Colon (tissue), 2 donors: ENCODE data around the gene ZSCAN16.
"Not testable (repeated sequence)": the region's sequence is repeated elsewhere in the genome, so short reads cannot be mapped to it uniquely, and the experiment has no call there.

Experiments
- FAIRE-seq: peaks from 2 replicates; lab custom pipeline; 2012; peaks lifted over from hg19 to GRCh38; lab: Jason Lieb, UNC
- donor health status: control.
- donor health status: control.

ZSCAN16 gene

DNA sequence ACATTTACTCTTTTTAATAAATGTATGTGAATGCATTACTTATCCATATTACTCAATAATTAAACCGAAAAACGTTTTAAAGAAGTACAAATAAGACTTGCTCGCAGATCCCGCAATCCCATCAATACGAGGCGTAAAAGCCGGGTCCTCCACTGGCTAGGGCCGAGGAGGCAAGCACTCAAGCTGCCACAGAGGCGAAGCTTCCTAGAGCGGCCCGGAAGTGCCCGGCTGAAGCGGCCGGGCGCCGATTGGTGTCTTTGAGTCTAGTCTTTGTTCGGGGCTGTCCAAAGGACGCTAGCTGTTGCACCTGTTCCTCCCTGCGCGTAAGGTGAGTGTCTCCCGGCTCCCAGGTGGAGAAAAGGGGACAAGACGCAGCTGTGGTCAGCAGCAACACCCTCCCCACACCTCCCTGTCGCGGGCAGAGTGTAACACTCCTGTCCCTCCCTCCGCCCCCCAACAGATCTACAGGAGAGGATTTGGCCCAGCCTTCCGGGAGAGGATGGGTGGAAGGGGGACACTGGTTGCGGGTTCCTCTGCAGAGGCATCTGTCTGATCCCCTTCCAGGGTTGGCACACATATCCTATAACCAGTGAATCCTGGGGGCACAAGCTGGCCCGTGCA lies at the start of gene ZSCAN16:
TSS of gene ZSCAN16 (plus strand) at position 260 of the 621 bp plus-strand sequence. CDS start 835 bp downstream, outside the sequence.
- peak; percentile 5 for FAIRE-seq

- FAIRE-seq: no peak
Measured at GRCh38 chr6:28078050-28078449, 46.4 kb upstream of the ZSCAN16 start.

DNA sequence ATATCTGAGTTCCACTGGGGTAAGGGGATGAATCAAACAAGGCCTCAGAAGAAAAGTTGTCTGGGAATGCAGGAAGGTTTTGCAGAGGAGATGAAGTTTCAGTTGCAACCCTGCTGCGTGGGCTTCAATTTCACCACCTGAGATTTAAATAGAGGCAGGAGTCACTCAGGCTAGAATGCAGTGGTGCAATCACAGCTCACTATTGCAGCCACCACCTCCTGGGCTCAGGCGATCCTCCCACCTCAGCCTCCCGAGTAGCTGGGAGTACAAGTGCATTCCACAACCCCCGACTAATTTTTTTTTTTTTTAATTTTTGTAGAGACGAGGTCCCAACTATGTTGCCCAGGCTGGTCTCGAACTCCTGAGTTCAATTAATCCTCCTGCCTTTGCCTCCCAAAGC lies 45.6 kb upstream of the ZSCAN16 start:
- no peak for FAIRE-seq

- FAIRE-seq: not testable (repeated sequence)
Measured at GRCh38 chr6:28080381-28080630, 44.1 kb upstream of the ZSCAN16 start, which contains the start of gene ZNF165. ZNF165 (plus strand) TSS chr6:28080568; CDS start chr6:28085481, 4,913 bp downstream.

DNA sequence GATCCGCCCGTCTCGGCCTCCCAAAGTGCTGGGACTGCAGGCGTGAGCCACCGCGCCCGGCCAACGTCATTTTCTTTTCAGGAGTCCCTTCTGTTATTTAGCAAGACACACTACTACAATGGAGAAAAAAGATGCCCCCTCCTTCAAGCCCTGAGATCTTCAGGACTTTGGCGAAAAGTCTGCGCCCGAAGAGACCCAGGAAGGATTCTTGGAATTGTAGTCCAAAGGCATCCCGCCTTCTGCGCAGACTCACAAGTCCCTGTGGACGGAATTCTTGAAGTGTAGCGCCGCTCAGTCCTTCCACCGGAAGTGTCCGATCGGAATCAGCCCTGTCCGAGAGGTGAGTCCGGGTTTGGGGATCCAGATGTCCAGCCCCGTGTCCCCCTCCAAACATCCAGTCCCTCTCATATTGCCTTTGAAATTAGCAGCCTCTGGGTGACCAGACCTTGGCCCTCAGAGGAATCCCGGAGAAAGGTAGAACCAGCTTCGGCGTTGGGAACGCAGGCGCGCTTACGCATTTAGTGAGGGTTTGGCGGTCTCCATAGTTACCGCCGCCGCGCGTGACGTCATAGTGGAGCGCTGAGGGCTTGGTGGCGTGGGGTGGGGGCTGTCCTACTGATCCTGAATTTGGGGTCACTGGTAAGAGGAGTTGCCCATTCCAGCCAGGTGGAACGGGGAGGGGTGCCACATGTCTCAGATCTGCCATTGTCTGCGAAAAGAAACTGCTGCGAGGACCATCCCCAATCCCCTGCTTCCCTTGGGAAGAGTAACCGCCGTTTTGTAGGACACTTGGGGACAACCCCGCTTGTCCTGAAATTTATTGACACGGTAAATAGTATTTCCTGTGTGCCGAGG lies 43.6 kb upstream of the ZSCAN16 start:
- FAIRE-seq: no peak

DNA sequence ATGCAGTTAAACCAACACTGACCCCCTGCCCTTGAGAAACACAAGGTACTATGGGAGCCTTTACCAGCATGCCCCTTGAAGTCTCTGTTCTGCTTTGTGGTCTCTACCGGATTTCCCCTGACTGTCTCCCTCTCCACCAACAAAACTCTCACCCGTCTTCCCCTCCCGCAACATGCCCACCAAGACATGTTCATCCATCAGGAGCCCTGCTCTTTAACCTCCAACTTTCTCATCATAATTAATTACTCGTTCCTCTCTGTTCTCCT lies 43.0 kb upstream of the ZSCAN16 start:
- FAIRE-seq: no peak

- FAIRE-seq: no peak
Measured at GRCh38 chr6:28082939-28083338, 41.5 kb upstream of the ZSCAN16 start.

DNA sequence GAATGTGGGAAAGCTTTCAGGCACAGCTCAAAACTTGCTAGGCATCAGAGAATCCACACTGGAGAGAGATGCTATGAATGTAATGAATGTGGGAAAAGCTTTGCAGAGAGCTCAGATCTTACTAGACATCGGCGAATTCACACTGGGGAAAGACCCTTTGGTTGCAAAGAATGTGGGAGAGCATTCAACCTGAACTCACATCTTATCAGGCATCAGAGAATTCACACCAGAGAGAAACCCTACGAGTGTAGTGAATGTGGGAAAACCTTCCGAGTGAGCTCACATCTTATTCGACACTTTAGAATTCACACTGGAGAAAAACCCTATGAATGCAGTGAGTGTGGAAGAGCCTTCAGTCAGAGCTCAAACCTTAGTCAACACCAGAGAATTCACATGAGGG lies 35.4 kb upstream of the ZSCAN16 start:
- no peak for FAIRE-seq

DNA sequence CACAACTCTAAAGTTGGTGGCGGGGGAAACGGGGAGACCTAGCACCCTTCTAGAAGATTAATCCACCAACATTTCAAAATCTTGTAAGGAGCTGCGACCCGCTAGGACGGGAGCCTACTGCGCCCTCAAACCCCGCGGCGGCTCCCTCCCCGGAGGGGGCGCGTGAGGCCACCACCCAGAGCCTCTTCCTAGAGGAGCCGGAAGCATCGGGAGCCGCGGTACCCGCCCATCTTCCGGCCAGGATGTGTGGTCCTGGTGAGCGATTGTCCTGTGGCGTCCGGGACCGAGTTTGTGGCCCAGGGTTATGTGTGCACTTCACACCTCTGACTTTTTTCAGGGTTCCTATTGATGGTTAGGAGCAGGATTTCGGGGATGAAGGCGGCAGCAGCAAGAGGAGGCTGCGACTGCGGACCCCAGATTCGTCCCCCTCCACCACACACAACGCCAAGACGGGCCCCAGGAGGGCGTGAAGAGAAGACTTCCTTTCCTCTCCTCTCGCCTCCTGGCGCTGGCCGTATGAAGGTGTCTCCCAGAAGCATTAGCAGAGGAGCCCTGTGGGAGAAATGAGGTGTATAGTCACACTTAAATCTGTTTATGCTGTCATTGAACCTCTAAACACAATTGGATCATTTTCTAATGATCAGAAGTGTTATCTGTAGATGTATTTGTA lies 33.4 kb upstream of the ZSCAN16 start:
- no peak for FAIRE-seq

GRCh38 chr6:28102222-28102621 lies 22.2 kb upstream of the ZSCAN16 start:
- not testable (repeated sequence) for FAIRE-seq

DNA sequence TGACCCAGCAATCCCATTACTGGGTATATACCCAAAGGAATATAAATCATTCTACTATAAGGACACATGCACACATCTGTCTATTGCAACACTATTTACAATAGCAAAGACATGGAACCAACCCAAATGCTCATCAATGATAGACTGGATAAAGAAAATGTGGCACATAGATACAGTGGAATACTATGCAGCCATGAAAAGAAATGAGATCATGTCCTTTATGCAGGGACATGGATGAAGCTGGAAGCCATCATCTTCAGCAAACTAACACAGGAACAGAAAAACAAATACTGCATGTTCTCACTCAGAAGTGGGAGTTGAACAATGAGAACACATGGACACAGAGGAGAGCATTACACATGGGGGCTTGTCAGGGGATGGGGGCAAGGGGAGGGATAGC lies 21.7 kb upstream of the ZSCAN16 start:
- not testable (repeated sequence) for FAIRE-seq

- no peak for FAIRE-seq
Measured at GRCh38 chr6:28104392-28105244, 19.8 kb upstream of the ZSCAN16 start.

DNA sequence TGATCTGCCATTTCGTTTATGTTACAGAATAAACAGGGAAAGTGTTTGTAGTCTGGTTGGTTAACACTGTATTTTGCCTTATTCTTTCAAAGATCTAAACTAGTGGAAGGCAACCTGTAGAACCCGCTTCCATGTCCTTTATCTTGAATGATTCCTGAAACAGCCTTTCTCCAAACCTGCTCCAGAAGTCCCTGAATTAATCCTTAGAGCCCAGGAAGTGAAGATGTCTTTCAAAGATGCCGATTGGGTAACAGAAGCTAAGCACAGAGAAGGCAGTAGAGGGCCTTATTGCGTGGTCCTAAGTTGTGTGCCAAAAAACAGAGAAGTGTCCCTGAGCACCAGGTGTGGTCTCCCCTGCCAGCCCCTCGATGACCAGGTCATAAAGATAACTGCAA lies 19.2 kb upstream of the ZSCAN16 start:
- FAIRE-seq: no peak

DNA sequence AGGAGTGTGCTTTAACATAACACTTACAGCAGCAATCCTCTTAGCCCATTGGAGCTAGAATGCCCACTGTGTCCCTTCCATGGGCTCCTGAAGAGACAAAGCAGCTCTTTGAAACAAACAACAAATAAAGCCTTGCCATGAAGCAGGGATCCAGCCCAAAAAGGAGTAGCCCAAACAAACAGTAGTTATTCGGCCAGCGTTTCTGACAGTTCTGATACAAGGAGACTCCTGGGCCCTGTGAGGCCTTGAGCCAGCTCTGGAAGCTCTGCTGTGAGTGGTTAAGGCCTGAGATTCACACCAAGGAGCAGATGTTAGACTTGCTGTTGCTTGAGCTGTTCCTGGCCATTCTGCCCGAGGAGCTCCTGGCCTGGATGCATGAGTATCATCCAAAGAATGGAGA lies 16.9 kb upstream of the ZSCAN16 start:
- no peak for FAIRE-seq

DNA sequence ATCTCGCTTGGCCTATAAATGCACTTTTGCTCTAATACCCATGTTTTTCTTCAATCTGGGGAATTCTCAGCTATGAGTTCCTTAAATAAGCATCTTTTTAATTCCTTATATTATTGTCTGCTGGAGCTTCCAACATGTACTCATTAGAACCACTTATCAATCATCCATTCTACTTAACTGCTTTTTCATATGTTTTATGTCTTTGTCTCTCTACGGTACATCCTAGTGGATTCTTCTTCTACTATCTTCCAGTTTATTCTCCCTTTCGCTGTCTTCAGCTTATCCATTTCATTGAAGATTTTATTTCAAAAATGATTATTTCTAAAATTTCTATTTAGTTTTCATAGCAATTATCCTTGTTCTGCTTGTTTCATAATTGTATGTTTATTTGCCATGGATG lies 12.4 kb upstream of the ZSCAN16 start:
- no peak for FAIRE-seq

GRCh38 chr6:28115799-28116198 lies 8.6 kb upstream of the ZSCAN16 start:
- FAIRE-seq: no peak

DNA sequence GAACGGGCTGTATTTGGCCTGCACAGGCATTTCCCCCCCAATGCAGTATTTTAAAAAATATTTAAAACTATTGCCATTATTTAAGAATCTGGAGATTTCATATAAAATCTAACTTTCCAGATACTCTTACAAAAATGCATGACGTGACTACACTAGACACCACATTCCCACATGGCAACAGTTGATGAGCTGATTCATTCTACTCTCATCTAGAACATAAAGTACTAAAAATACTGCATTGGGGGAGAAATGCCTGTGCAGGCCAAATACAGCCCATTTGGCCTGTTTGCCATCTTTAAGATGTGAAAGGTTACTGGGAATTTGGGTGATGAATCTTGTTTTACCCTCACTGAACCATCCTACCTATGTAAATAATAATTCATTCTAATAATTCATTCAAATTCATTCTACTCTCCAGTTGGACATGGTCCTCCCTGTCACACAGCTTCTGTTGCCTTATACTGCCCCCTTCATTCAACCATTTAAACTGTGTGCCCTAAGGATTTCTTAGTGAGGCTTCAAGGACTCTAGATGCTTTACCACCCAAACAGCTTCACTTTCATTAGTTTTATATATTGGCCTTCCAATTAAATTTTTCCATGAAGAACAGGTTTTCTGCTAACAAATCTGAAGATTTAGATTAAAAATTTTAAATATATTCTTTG lies 6.9 kb upstream of the ZSCAN16 start:
- FAIRE-seq: no peak

DNA sequence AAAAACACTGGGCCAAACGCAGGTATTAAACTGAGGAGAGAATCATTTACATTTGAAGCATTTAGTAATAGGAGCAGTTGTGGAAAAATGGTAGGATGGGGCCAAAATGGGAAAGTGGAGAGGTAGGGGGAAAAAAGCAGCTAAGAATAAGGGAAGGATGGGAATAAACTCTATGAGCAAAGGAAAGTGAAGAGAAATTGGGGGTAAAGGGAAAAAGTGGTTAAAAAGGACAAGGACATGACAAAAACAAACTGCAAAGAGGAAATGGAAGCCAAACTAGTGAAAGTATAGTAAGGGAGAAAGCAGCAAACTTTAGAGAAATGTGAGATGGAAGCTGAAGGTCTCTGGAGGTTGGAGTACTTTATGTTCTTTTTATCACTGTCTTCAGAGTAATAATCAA lies 6.2 kb upstream of the ZSCAN16 start:
- no peak for FAIRE-seq

GRCh38 chr6:28121876-28122275 lies 2.5 kb upstream of the ZSCAN16 start:
- no peak for FAIRE-seq

DNA sequence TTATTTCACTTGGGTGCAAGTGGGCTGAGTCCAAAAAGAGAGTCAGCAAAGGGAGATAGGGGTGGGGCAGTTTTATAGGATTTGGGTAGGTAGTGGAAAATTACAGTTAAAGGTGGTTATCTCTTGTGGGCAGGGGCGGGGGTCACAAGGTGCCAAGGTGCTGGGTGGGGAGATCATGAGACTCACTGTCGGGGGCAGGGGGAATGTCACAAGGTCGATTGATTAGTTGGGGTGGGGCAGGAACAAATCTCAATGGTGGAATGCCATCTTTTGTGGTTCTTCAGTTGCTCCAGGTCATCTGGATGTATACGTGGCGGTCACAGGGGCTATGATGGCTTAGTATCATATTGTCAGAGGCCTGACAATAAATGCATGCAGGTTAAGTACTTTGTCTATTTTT lies 2.1 kb upstream of the ZSCAN16 start:
- not testable (repeated sequence) for FAIRE-seq

DNA sequence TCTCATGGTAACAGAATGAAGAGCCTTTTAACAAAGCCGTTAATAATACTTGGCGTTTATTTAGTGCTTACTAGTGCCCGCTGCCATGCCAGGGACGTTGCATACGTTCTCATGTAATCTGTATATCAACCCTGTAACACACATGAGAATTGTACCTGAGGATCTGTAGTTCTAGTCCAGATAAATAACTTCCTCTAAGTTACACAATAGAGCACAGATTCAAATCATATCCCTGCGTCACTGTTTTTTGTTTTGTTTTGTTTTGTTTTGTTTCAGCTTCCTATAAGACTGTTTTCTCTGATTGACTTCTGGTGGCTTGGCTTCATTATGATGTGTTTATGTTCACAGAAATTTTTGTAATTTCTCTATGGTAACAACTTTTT lies 553 bp downstream of the ZSCAN16 start:
- no peak for FAIRE-seq

- FAIRE-seq: no peak
Measured at GRCh38 chr6:28125401-28125800, 992 bp downstream of the ZSCAN16 start.
